SK-N-SH (cell line): ENCODE measurements around the gene ASPDH. TPM values are rescaled to one million over a fixed set of nuclear protein-coding genes. Genes with fewer than 3 reads are reported as not detected.
A peak's percentile ranks its signal among the peaks of the same experiment; 100 is the strongest.

ENCODE experiments used
- CTCF ChIA-PET: fragments of 300-600, 350-600 bp; formaldehyde crosslinking; extraction: SDS; loops from one replicate; lab custom pipeline; 2021; lab: Yijun Ruan, JAX
- POLR2A ChIA-PET: fragments of 350-600 bp; sonication (Branson Sonifier 250); formaldehyde crosslinking; extraction: SDS; loops from one replicate; lab custom pipeline; 2020; ENCODE audit warnings: antibody characterized with exemption, inconsistent platforms; lab: Yijun Ruan, JAX
- DNase-seq: peaks from one replicate; pipeline ENCODE4 v3.0.0; 2012
- H2AFZ ChIP-seq: fragments of 200-600 bp; sonication (generic); 2 replicates; pipeline ENCODE4 v1.8.1; 2016; ENCODE audit warnings: antibody characterized with exemption, mild to moderate bottlenecking, low read depth
- H3F3A ChIP-seq: fragments of 200-600 bp; sonication (generic); replicated peaks from 2 replicates; pipeline ENCODE3; 2016; ENCODE audit warnings: antibody characterized with exemption, mild to moderate bottlenecking; ENCODE audit not compliant: insufficient read depth
- H3K27ac ChIP-seq, 2 experiments: fragments of 200-500 bp in 1 of 2; fragments of 200-600 bp in 1 of 2; sonication (Bioruptor generic) in 1 of 2; sonication (generic), shearing (Covaris generic) in 1 of 2; 2 replicates each; pipeline versions ENCODE4 v1.5.1 to v1.6.1; 2014 to 2016; ENCODE audit warnings: low read depth in 2 of 2, inconsistent platforms in 1 of 2, low read length in 1 of 2, mild to moderate bottlenecking in 1 of 2, mixed read lengths in 1 of 2
- H3K27me3 ChIP-seq: fragments of 200-600 bp; sonication (generic), shearing (Covaris generic); 2 replicates; pipeline ENCODE4 v1.6.1; 2016; ENCODE audit warnings: mixed run types; ENCODE audit not compliant: insufficient read depth
- H3K36me3 ChIP-seq, 2 experiments: fragments of 200-500 bp in 1 of 2; fragments of 200-600 bp in 1 of 2; sonication (Bioruptor generic) in 1 of 2; sonication (generic) in 1 of 2; replicated peaks in 1 of 2; 2 replicates each; pipeline versions ENCODE3 to v1.5.1; 2014 to 2016; ENCODE audit warnings: low read length in 1 of 2, mild to moderate bottlenecking in 1 of 2; ENCODE audit not compliant: insufficient read depth in 2 of 2, control insufficient read depth in 1 of 2
- H3K4me1 ChIP-seq, 2 experiments: fragments of 200-500 bp in 1 of 2; fragments of 200-600 bp in 1 of 2; sonication (Bioruptor generic) in 1 of 2; sonication (generic), shearing (Covaris generic) in 1 of 2; 2 replicates each; pipeline versions ENCODE4 v1.5.1 to v1.6.1; 2014 to 2016; ENCODE audit warnings: low read depth in 1 of 2, low read length in 1 of 2, mixed run types in 1 of 2; ENCODE audit not compliant: insufficient read depth in 2 of 2, control insufficient read depth in 1 of 2
- H3K4me2 ChIP-seq: fragments of 200-600 bp; sonication (generic), shearing (Covaris generic); 2 replicates; pipeline ENCODE4 v1.6.1; 2017; ENCODE audit warnings: mixed run types
- H3K4me3 ChIP-seq, 2 experiments: fragments of 200-500 bp in 1 of 2; fragments of 200-600 bp in 1 of 2; sonication (Bioruptor generic) in 1 of 2; sonication (generic), shearing (Covaris generic) in 1 of 2; 2 replicates each; pipeline versions ENCODE4 v1.5.1 to v1.8.1; 2014 to 2016; ENCODE audit warnings: low read depth in 2 of 2, inconsistent platforms in 1 of 2, low read length in 1 of 2, mild to moderate bottlenecking in 1 of 2, mixed read lengths in 1 of 2, moderate library complexity in 1 of 2
- H3K79me2 ChIP-seq: fragments of 200-600 bp; sonication (generic); 2 replicates; pipeline ENCODE4 v1.8.1; 2017; ENCODE audit warnings: mild to moderate bottlenecking; ENCODE audit not compliant: insufficient read depth
- H3K9ac ChIP-seq: fragments of 200-600 bp; sonication (generic); 2 replicates; pipeline ENCODE4 v1.6.1; 2017; ENCODE audit warnings: mixed run types
- H3K9me2 ChIP-seq: fragments of 200-600 bp; sonication (generic); 2 replicates; pipeline ENCODE4 v1.6.1; 2017; ENCODE audit warnings: mixed run types
- H3K9me3 ChIP-seq: fragments of 200-600 bp; sonication (generic); 2 replicates; pipeline ENCODE4 v1.6.1; 2017; ENCODE audit warnings: mixed run types, mild to moderate bottlenecking, moderate library complexity
- H4K20me1 ChIP-seq: fragments of 200-600 bp; sonication (generic); 2 replicates; pipeline ENCODE4 v1.6.1; 2017; ENCODE audit warnings: mild to moderate bottlenecking, mixed run types; ENCODE audit not compliant: insufficient read depth
- FOXJ3 ChIP-seq: sonication (generic); formaldehyde crosslinking; IDR thresholded peaks from 2 replicates; pipeline ENCODE4 v1.5.1; 2020; ENCODE audit warnings: mild to moderate bottlenecking, missing genetic modification reagents
- GATA2 ChIP-seq: sonication (generic); formaldehyde crosslinking; IDR thresholded peaks from 2 replicates; pipeline ENCODE4 v1.5.0; 2020; ENCODE audit warnings: mild to moderate bottlenecking, missing genetic modification reagents
- NFIC ChIP-seq: IDR thresholded peaks from 2 replicates; pipeline ENCODE4 v1.4.0; 2012; ENCODE audit warnings: borderline replicate concordance
- RAD21 ChIP-seq: IDR thresholded peaks from 2 replicates; pipeline ENCODE4 v1.6.1; 2012; ENCODE audit warnings: mild to moderate bottlenecking, low read length
- SIN3A ChIP-seq: IDR thresholded peaks from 2 replicates; pipeline ENCODE4 v1.6.1; 2012; ENCODE audit warnings: low read depth, mild to moderate bottlenecking, low read length, moderate library complexity, borderline replicate concordance
- WGBS: methylation state at CpG from one replicate; pipeline ENCODE4 v1.1.6; 2017; ENCODE audit warnings: low lambda C conversion rate; 5-methylcytosine and 5-hydroxymethylcytosine counted together
- polyA plus RNA-seq, 3 experiments: library from polyadenylated mRNA; depleted of rRNA; stranded (reverse); fragments of >200 nt; gene quantifications; 2 replicates each; pipeline ENCODE4 v1.2.3, GENCODE V29; 2012
- TF ChIP-seq, protein P1 (sequence below): fragments of 200-600 bp; sonication (generic); IDR thresholded peaks from 2 replicates; pipeline ENCODE4 v1.6.1; 2017; ENCODE audit warnings: antibody characterized with exemption, mild to moderate bottlenecking, moderate library complexity

The ASPDH gene
- polyA plus RNA-seq, 1 of the 3 experiments (the other 2 are of a cell fraction), result 0.07 TPM

DNA sequence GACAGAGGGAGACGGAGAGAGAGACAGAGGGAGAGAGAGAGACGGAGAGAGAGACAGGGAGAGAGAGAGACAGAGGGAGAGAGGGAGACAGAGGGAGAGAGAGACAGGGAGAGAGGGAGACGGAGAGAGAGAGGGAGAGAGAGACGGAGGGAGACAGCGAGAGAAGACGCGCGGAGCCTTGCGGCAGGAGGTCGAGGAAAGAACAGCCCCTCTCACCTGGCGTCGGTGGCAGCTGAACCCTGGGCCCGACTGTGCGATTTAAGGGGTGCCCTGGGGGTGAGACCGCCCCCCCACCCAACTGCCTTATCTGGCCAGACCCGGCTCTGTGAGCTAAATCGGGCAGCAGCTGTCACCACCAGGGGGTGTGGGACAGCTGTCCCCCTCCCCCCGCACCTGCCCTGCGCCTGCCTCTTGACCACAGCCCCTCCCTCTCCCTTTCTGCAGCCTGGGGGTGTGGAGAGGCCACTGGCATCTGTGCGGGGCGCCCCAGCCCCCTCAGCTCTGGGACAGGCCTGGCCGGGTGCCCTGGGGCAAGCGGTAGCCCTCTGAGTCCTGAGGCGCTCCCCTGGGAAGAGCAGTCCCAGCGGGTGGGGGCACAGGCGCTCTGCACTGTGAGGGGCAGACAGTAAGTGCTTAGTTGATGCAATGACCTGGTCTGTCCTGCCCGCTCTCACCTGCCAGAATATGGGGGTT, 13.5 kb downstream of the ASPDH start:
- no peak overlapping the region for H3K9ac ChIP-seq
- DNase-seq, result peak; percentile 84
- CTCF ChIA-PET, result interaction anchor here (0.7 to 2.5 kb wide), 7 partner anchors 10 to 290 kb away, joined by 3 to 11 read pairs (median 6); partner anchors contain the start of genes ACP4 and JOSD2

DNA sequence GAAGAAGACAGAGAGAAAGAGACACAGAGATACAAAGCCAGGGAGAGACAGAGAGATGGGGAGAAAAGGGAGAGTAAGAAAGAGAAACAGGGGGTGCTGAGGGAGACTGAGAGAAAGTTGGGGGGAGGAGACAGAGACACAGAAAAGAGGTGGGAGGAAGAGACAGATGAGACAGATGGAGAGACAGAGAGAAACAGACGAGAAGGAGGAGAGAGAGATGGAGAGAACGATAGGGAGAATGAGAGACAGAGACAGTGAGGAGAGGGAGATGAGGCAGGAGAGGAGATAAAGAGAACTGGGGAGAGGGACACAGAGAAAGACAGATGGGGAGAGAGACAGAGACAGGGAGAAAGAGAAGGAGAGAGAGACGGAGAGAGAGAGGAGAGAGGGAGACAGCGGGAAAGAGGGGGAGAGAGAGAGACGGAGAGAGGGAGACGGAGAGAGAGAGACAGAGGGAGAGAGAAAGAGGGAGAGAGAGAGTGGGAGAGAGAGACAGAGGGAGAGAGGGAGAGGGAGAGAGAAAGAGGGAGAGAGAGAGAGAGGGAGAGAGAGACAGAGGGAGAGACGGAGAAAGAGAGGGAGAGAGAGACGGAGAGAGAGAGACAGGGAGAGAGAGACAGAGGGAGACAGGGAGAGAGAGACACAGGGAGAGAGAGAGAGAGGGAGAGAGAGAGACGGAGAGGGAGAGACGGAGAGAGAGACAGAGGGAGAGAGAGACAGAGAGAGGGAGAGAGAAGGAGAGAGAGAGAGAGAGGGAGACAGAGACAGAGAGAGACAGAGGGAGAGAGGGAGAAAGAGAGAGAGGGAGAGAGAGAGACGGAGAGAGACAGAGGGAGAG, 15.3 kb downstream of the ASPDH start:
- Histone ChIP-seq H3K27ac (no peak overlapping the region), H3K4me2 (no peak overlapping the region), H3K4me3 (no peak overlapping the region), H3K36me3 (no peaks in the 10 kb centered on the region), H3K4me1 (peaks cover 0 to 7% of the 10 kb centered on the region in 2 experiments; a peak in 1 of 4 replicates), H3K9me2 (no peaks in the 10 kb centered on the region), H3K79me2 (no peaks in the 10 kb centered on the region), H2AFZ (no peak overlapping the region), H3F3A (no peaks in the 10 kb centered on the region), H4K20me1 (no peaks in the 10 kb centered on the region), H3K9me3 (no peaks in the 10 kb centered on the region), H3K27me3 (no peaks in the 10 kb centered on the region), H3K9ac (no peak overlapping the region)
- ChIA-PET CTCF (no interaction called here), POLR2A (no interaction called here)
- 53% methylated on average over 11 of the region's 11 CpGs for WGBS
- no peak for DNase-seq
- TF ChIP-seq RAD21 (no peak), SIN3A (no peak), NFIC (no peak)

More for the DNA sequence above, 13.5 kb downstream of the ASPDH start:
- H3K4me3 ChIP-seq, result no peak overlapping the region
- TF ChIP-seq SIN3A (no peak), GATA2 (CRISPR knock-in tag) (peak; percentile 28; the same call in 1 of the 2 replicates), FOXJ3 (no peak)
- TF ChIP-seq, protein P1, sequence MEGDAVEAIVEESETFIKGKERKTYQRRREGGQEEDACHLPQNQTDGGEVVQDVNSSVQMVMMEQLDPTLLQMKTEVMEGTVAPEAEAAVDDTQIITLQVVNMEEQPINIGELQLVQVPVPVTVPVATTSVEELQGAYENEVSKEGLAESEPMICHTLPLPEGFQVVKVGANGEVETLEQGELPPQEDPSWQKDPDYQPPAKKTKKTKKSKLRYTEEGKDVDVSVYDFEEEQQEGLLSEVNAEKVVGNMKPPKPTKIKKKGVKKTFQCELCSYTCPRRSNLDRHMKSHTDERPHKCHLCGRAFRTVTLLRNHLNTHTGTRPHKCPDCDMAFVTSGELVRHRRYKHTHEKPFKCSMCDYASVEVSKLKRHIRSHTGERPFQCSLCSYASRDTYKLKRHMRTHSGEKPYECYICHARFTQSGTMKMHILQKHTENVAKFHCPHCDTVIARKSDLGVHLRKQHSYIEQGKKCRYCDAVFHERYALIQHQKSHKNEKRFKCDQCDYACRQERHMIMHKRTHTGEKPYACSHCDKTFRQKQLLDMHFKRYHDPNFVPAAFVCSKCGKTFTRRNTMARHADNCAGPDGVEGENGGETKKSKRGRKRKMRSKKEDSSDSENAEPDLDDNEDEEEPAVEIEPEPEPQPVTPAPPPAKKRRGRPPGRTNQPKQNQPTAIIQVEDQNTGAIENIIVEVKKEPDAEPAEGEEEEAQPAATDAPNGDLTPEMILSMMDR, result peak; percentile 29
- no peak overlapping the region for H3K27ac ChIP-seq
- POLR2A ChIA-PET, result interaction anchor here (1.4 kb wide), 1 partner anchor 11 kb away, joined by 9 read pairs; the partner anchor contains the start of gene JOSD2
- H3F3A ChIP-seq, result no peaks in the 10 kb centered on the region
- H3K4me2 ChIP-seq, result no peak overlapping the region
- no peaks in the 10 kb centered on the region for H3K27me3 ChIP-seq
- H3K4me1 ChIP-seq, result peaks cover 0 to 7% of the 10 kb centered on the region in 2 experiments; a peak in 1 of 4 replicates
- no peaks in the 10 kb centered on the region for H3K9me3 ChIP-seq
- no peaks in the 10 kb centered on the region for H3K9me2 ChIP-seq
- H3K36me3 ChIP-seq, result no peaks in the 10 kb centered on the region
- WGBS, result 51% methylated on average over 19 of the region's 27 CpGs
- H2AFZ ChIP-seq, result no peak overlapping the region
- no peaks in the 10 kb centered on the region for H4K20me1 ChIP-seq
- H3K79me2 ChIP-seq, result no peaks in the 10 kb centered on the region
